ENCODE measurements around the gene IMMP2L.

DNA sequence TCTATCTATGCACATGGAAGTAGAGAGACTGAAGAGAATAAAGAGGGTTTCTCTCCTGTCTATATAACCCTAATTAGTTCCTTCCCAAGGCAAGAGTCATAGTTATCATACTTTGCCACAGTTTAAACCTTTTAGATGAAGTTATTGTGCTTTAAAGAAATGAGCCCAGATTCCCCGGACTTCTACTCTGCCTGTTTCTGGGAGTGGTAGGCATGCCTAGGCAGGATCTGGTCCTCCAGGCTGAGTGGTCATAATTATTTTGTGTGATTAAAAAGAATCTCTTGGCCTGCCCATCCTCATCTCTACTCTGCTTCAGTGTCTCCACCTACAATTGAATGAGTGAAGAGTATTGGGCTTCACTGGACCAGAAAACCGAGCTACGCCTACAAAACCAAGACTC lies 179.2 kb downstream of the IMMP2L start:
- TF ChIP-seq, protein P1, sequence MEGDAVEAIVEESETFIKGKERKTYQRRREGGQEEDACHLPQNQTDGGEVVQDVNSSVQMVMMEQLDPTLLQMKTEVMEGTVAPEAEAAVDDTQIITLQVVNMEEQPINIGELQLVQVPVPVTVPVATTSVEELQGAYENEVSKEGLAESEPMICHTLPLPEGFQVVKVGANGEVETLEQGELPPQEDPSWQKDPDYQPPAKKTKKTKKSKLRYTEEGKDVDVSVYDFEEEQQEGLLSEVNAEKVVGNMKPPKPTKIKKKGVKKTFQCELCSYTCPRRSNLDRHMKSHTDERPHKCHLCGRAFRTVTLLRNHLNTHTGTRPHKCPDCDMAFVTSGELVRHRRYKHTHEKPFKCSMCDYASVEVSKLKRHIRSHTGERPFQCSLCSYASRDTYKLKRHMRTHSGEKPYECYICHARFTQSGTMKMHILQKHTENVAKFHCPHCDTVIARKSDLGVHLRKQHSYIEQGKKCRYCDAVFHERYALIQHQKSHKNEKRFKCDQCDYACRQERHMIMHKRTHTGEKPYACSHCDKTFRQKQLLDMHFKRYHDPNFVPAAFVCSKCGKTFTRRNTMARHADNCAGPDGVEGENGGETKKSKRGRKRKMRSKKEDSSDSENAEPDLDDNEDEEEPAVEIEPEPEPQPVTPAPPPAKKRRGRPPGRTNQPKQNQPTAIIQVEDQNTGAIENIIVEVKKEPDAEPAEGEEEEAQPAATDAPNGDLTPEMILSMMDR (IDR thresholded peaks at IDR 0.05), result no peak
- TF ChIP-seq NFIC (IDR thresholded peaks at IDR 0.05; ENCODE audit: borderline replicate concordance) (no peak), JUND (IDR thresholded peaks at IDR 0.05) (no peak), FOXM1 (IDR thresholded peaks at IDR 0.05; ENCODE audit: low read depth) (no peak), POLR2AphosphoS5 (IDR thresholded peaks at IDR 0.05; ENCODE audit: low read depth, low read length) (no peak), EZH2phosphoT487 (IDR thresholded peaks at IDR 0.05; ENCODE audit: borderline replicate concordance, low read depth) (no peak)
- TF ChIP-seq, protein P2, sequence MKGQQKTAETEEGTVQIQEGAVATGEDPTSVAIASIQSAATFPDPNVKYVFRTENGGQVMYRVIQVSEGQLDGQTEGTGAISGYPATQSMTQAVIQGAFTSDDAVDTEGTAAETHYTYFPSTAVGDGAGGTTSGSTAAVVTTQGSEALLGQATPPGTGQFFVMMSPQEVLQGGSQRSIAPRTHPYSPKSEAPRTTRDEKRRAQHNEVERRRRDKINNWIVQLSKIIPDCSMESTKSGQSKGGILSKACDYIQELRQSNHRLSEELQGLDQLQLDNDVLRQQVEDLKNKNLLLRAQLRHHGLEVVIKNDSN (IDR thresholded peaks at IDR 0.05; ENCODE audit: borderline replicate concordance, low read depth), result no peak
- TF ChIP-seq, protein P3, sequence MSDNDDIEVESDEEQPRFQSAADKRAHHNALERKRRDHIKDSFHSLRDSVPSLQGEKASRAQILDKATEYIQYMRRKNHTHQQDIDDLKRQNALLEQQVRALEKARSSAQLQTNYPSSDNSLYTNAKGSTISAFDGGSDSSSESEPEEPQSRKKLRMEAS (IDR thresholded peaks at IDR 0.05; ENCODE audit: low read depth), result no peak

Data from SK-N-SH (cell line).